Fibroblast of gingiva (primary cell): ENCODE results near the gene TFF3.

Experiments used
- DNase-seq: peaks from one replicate; pipeline ENCODE4 v3.0.0-alpha.2; 2011; ENCODE audit warnings: low read depth

The TFF3 gene

DNA sequence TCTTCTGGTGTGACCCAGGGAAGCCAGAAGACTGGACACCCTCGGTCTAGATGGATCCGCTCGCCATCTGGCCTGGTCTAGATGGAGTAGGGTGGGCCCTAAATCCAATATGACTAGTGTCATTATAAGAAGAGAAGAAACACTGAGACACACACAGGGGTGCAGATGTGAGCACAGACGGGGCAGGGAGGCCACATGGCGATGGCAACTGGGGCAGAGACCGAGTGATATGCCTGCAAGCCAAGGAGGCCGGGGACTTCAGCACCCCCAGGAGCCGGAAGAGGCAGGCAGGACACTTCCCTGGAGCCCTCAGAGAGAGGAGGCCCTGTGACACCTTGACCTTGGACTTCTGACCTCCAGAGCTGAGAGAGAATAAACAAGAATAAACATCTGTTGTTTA, 5.6 kb upstream of the TFF3 start:
- no peak for DNase-seq

DNA sequence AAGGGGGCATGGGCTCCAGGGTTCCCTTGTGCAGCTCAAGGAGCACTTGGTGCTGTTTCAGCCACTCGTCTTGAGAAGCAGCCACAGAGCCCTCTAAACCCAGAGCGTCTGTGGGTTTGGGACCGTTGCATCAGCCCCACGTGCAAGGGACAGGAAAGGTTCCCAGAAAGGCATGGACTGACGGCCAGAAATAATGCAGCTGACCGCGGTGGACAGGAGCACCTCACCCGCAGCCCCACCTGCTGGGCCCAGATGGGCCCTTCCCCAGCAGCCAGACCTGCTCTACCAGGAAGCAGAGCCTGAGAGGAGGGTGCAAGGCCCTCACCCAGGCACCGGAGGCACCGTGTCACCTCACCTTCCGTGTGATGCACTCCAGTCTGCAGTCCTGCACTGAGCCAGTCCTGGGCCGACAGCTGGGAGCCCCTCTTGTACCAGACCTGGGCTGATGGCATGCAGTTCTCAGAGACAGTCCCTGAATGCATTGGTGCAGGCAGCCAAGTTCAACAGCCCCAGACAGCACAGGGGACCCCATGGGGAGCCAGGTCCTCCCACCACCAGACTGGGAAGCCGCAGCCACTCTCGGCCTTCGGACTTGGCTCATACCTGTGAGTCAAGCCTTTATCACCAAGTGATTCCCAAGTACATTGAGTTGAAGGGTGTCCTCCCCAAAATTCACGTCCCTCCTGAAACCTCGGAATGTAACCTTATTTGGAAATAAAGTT, 4.8 kb upstream of the TFF3 start:
- no peak for DNase-seq

DNA sequence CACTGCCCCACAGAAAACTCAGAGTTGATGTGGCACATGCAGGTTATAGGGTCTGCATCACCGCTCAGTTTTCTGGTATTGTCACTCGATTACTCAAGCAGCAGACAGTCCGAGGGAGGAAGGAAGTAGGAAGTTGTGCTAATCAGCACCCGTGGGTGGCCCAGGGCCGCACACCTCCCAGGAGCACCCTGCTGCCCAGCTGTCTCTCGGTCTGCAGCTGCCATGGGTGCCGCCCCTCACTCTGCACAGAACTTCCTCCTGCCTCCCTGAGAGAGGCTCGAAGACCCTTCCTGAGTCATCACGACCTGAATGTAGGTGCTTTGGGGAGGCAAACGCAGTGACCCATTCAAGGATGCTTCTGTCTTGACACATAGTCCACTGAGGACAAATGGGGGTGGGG, 4.2 kb upstream of the TFF3 start:
- DNase-seq = no peak

DNA sequence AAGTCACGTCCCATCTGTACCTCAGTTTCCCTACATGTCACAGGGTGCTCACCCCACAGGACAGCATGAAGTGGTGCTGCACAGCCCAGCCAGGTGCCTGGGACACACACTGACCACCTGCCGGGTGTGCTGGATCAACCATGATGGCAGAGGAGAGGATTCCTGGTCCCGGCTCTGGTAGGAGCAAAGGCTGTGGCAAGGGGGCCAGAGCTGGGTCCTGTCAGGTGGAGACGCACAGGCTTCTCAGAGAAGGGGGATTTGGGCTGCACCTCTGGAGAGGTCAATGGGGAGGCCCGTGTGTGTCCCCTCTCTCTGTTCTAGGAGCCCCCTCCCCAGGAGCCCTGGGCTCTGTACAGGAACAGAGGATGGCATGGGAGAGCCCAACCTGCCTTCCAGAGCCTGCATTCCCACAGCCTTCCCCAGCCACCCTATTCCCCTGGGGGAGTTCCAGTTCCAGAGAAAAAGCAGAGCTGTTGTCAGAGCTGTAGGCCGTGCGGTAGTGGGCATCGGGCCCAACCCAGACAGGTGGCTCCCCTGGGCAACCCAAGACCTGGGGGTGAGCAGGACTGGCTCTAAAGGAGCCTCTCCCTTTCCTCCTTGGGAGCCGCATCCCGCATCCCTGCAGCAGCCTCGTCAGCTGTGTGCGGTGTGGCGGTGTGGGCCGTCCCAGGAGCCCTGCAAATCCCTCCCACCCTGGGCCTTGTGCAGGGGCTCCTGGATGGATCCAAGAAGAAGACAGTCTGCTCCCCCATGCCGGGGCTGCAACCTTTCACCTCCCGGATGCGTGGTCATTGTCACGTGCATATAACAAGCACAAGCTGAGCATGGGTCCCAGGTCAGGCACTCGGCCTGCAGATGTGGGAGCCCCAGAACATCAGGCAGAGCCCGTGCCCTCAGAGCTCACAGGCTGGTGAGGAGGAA, 2.9 kb upstream of the TFF3 start:
- DNase-seq = no peak

DNA sequence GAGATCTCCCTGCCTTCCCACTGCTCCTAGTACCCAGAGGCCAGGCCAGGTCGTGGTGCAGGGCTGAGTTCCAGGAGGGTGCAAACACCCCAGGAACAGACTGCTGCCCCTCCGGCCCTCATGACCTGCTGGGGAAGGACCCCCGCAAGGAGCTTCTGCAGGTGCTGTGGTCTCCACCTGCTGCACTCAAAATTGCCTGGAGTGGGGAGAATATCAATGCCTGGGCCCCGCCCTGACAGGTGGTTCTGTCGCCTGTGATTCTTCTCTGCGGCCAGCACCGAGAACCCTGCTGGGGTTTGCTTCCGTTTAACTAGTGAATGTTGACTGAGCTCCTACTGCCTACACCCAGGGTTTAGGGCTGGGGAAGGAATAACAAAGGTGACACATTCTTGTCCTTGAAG, 2.1 kb upstream of the TFF3 start:
- DNase-seq = no peak

DNA sequence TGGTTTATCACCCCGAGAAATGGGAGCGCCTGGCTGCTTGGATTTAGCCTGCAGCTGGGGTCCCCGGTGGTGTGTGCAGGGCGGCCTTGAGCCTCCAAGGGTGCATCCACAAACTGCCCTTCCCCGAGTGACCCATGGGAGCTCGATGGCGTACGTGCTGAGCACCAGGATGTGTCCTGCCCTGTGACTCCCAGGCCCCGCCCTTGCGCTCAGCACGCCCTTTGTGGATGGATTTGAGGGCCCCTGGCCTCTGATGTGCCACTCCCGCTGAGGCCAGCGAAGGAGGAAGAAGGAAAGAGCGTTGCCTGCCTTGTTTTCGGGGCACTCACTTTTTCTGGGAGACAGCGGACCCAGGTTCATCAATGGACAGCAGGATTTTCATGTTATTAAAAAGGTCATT, 1.7 kb upstream of the TFF3 start:
- DNase-seq = no peak

DNA sequence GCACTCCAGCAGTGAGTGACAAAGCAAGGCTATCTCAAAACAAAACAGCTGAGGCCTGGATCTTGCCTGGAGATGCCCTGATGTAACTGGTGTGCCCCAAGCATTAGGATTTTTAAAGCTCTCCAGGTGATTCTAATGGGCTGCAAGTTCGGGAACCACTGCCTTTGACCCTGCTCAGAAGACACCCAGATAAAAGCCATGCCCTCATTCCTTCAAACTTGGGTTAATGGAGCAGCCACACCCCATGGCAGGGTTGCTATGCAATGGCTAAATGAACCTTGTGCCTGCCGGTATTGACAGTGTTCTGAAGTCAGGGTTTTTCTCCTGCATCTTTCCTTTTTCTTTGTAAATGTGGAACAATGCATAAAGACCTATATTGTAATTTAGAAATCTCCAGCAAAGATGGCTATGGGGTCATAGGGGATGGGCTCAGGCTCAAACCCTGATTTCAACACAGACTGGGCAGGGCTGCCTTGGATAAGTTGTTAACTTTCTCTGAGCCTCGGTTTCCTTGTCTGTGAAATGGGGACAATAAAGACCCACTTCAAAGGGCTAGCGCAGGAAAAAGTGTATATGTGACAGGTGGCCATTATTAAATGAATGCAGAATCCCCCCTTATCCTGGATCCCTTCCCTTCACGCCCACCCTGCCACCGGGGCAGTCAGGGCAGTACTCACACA, 453 bp downstream of the TFF3 start:
- DNase-seq = no peak

DNA sequence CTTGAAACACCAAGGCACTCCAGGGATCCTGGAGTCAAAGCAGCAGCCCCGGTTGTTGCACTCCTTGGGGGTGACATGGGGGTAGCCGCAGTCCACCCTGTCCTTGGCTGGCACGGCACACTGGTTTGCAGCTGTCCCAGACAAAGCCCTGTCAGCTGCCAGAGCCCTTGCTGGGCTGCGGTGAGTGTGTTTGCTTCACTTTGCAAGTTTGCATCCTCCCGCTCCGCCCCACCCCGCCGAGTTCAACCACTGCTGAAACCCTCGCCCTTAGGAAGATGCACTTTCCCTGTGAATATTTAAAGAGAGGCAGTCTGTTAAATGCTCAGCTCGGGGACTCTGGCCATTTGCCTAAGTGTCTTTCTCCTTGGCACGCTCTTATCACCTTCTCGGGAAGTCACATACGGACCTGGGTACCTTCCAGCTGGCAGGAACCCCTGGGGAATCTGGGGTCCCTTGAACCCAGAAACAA, 1.7 kb downstream of the TFF3 start:
- no peak for DNase-seq

DNA sequence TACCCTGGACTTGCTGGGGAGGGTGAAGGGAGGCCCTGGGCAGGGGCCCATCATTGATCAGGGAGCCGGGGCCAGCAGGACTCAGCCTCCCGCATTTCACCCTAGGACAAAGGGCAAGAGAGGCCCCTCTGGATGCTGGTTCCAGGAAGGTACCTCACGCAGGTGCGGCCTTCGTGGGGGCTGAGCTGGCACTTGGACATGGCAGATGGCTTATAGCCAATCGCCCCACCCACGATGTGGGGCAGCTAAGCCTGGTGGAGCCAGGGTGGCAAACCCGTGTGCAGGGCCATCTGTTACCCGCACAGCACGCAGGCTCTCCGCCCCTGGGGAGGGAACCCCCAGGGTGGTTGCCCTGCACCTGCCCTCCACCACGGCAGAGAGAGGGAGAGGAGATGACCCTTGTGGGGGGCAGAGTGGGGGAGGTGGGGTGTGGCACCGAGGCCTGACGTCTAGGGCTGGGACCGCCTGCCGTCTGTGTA, 2.5 kb downstream of the TFF3 start:
- no peak for DNase-seq

DNA sequence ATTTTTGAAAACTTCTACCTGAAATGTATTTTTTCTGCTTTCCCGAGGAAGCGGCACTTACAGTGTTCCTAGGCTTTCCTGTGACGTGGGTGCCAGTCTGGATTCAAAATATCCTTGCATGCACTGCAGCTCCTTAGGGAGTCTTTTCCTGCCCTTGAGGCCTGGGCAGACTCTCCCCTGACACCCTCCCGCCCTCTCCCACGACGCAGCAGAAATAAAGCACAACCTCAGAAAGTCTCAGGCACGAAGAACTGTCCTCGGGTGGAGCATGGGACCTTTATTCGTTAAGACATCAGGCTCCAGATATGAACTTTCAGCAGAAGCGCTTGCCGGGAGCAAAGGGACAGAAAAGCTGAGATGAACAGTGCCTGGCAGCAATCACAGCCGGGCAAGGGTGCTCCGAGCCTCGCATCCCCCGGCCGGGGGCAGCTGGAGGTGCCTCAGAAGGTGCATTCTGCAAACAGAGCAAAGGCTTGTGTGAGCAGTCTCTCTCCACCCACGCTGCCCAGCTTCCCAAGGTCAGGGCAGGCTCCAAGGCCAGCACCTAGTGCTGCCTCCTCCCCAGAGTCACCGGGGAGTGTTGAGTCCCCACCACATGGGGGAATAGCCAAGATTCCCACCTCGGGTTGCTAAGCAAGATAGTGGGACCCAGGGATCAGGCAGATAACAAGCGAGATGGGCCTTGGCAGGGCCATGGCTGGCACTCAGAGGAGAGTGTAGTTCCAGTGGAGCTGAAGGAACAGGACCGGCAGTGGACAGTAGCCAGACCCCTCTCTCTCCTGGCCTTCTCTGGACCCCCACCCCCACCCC, 3.2 kb downstream of the TFF3 start:
- DNase-seq = no peak

DNA sequence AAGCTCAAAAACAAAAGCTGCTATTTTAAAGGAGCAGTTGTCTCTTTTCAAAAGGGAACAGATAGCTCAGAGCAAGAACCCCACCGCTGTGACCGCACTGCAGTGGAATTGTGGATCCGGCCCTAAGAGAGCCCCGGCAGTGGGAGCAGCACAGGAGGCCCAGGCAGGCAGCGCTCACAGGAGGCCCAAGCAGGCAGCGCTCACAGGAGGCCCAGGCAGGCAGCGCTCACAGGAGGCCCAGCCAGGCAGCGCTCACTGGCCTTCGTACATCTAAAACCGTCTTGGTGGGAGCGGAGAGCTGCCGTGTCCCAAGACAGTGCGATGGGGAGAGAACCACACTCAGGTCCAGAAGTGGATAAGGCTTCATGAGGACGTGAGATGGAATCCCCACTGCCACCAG, 4.0 kb downstream of the TFF3 start:
- DNase-seq = no peak

DNA sequence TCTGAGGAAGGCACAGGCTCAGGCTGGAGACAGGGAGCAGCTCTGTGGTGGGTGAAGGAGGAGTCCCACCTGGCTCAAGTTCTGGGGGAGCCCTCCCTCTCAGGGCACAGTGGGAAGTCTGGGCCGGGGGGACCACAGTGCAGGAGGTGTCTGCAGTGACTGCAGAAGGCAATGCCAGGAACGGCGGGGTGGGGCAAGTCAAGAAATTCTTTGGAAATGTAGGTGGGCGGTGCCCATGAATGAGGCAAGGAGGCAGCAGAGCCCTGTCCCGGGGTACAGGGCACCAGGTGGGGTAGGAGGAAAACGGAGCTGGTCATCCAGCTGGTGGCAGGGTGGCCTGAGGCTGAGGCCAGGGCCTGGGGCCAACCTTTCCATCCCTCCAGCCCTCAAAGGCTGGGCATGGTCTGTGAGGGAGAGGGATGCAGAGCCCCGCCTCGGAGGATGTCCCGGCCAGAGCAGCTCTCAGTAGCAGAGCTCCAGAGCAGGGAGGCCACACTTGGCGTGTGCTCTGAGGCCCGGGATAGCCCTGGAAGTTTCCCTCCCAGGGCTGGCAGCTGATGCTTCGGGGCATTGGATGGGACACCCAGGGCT, 4.7 kb downstream of the TFF3 start:
- no peak for DNase-seq

DNA sequence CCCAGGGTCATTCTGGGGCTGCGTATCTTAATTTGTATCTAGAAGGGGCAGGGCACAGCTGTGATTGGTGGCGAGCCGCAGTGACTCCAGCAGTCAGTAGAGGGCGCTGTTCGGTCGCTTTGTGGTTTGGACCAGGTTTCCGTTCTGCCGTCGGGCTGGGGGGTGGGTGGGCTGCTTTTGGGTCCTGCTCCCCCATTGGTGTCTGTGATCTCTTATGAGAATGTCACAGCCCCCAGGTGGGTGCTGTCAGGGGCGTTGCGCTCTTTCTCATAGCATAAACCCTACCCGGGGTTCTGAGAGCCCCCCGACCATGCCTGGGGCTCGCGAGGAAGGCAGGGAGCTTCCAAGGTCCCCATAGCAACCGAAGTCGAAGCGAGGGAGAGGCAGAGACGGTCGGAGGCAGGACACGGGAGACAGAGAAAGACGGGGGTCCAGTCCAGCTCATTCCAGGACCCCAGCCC, 5.4 kb downstream of the TFF3 start:
- no peak for DNase-seq

DNA sequence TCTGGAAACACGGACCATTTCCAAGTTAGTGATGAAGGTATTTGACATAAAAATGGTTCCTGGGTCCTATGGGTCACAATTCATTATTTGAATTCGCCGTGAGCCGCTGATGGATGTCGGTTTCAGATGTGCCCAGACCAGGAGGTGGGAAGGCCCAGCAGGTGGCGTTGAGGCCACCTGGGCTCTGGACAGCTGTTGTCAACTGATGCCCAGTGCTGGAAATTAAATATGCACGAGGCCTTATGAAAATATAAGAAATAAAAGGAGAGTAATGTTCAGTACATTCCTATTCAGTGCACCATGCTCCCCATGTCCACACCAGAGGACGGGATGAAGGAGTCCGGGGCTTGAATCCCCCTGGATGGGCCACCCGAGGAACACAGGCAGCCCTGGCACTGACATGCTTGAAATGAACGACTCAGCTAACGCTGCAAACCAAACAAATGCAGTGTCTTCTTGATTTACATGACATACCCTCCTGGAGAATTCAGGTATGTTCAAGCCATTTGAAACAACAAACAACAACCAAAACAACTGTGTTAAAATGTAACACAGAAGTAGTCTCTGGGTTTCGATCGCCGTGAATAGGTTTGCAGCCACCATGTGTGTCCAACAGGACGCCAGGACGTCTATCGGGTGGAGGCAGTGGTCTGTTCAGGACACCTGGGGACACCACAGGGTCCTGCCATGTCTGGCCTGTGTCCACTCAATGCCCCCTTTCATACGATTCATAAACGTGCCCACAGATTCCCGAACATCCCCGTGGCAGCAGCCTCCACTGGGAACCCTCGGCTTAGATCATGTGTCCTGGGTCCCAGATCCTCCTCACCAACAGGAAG, 6.1 kb downstream of the TFF3 start:
- no peak for DNase-seq

DNA sequence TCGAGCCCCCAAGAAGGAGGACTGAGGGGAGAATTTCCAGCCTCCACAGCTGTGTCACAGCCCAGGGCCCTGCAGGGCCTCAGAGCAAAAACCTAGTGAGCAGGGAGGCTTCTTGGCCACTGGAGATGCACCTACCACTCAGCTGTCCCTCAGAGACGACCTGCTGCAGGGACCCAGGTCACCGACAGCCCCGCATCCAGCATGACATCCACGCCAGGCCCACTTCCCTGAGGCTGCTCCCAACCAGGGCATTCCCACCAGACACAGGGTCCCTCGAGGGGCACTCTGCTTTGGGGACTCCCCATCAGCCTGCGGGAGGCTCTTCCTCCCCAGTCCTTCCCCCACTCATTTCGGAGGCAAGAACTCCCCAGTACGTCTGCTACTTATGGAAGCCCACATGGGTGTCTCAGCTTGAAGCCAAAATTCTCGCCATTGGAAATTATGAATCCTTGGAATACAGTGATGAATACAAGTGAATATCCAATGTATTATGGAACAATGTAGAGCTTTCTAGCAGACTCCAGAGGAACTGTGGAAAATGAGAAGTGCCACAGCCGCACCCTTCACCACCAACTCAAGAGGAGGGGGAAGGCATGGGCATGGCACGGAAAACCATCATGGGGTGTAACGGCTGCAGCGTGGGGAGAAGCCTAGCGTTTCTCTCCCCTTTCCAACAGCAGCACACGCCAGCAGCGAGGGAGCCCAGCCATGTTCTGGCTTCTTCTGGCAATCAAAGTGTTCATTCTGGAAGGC, 6.9 kb downstream of the TFF3 start:
- no peak for DNase-seq

DNA sequence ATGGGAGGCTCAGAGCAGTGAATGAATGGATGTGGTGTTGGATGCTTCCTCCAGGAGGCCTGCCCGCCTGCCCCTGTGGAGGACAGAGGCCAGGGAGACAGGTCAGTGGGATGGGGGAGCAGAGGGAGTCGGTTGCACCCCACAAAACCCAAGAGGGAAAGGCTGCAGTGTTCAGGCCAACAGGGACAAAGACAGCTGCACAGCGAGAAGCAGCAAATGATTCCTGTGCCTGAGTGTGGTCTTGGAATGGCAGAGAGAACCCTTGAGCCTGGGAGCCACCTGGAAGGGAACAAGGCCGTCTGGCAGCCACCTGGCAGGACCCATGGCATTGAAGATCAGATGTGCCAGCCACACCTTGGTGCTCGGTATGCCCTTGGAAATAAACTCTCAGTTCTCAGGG, 8.1 kb downstream of the TFF3 start:
- DNase-seq = no peak

DNA sequence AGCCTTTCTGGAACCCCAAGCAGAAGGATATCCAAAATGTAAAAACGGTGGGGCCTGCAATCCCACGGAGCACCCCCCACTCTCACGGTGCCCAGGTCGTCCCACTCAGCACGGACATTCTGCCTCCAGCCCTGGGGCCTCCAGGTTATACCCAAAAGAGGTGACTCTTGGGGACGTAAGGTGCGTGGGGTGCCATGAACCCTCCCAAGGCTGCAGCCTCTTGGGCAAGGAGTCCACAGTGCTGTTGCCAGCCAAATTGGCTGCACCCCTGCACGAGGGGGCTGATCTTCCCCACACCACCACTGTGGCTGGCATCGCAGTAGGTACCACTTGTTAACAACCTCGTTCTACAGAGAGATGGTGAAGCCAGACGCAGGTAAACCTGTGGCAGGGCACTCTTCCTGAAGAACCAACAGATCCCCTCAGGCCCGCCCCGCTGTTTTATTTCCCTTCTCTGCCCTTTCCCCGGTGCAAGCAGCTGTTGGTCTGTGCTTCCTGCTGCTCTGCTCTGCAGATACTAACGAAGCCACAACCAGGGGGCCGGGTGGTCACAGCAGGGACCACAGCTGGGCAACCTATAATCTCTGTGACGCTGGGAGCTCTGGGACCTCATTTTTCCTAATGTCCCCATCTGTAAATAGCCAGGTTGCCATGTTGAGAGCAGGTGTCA, 8.7 kb downstream of the TFF3 start:
- no peak for DNase-seq

DNA sequence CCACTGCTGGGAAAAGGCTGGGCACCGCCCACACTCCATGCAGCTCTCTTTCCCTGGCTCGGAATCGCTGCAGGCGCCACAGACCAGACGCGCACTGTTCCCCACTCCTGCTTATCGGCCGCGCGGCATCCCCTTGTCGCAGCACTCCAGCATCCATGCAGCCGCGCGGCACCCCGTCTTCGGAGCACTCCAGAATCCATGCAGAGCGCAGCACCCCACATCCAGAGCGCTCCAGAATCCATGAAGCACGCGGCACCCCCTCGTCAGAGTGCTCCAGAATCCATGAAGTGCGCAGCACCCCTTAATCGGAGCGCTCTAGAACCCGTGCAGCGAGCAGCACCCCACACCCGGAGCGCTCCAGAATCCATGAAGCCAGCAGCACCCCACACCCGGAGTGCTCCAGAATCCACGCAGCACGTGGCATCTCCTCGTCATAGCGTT, 9.5 kb downstream of the TFF3 start:
- no peak for DNase-seq
